H1 (cell line): Measurements from ENCODE around the gene BOK. TPM values are rescaled to one million over a fixed set of nuclear protein-coding genes. Genes with fewer than 3 reads are reported as not detected.

Experiments used
- BACH1 ChIP-seq: IDR thresholded peaks from 2 replicates; pipeline ENCODE4 v1.6.1; 2012; ENCODE audit warnings: low read length, improper control_type of control experiment
- CEBPB ChIP-seq: IDR thresholded peaks from 2 replicates; pipeline ENCODE4 v1.6.1; 2012; ENCODE audit warnings: low read depth, low read length
- CHD7 ChIP-seq: fragments of 300-600 bp; sonication (generic); IDR thresholded peaks from 2 replicates; pipeline ENCODE4 v1.7.1; 2012; ENCODE audit warnings: low read length, moderate library complexity, mild to moderate bottlenecking, inconsistent platforms; ENCODE audit not compliant: insufficient replicate concordance
- RFX5 ChIP-seq: IDR thresholded peaks from 2 replicates; pipeline ENCODE4 v1.6.1; 2011; ENCODE audit warnings: low read depth, low read length, improper control_type of control experiment, borderline replicate concordance
- polyA plus RNA-seq, 7 experiments: library from polyadenylated mRNA; depleted of rRNA in 3 of 7; stranded (reverse) in 5 of 7; unstranded in 2 of 7; fragments of >200 nt in 5 of 7; fragments of 200-250 nt in 2 of 7; gene quantifications; 1 replicate in 5 of 7; 2 replicates in 1 of 7; 4 replicates in 1 of 7; pipeline versions ENCODE4 v1.2.1 to v1.2.3, GENCODE V29; 2011 to 2013; ENCODE audit warnings: missing spikeins in 2 of 7, mixed read lengths in 2 of 7
- total RNA-seq: library from RNA; stranded (reverse); fragmentation: NEBNext Ultra II Directional; extraction: Animal tissue kit (Norgen Biotek cat#: 25700); gene quantifications from 2 replicates; pipeline ENCODE4 v1.2.1, GENCODE V29; 2021
- TF ChIP-seq, protein P1 (sequence below): IDR thresholded peaks from 2 replicates; pipeline ENCODE4 v1.6.1; 2011; ENCODE audit warnings: low read length, improper control_type of control experiment

Gene BOK
- total and polyA plus RNA-seq, 2 of the 8 experiments (the other 6 are each of a cell fraction or from before 2014, with no cell fraction given): 33.7 to 37.6 TPM

- TF ChIP-seq CHD7: no peak
- TF ChIP-seq, protein P1, sequence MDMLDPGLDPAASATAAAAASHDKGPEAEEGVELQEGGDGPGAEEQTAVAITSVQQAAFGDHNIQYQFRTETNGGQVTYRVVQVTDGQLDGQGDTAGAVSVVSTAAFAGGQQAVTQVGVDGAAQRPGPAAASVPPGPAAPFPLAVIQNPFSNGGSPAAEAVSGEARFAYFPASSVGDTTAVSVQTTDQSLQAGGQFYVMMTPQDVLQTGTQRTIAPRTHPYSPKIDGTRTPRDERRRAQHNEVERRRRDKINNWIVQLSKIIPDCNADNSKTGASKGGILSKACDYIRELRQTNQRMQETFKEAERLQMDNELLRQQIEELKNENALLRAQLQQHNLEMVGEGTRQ: no peak
- no peak for TF ChIP-seq CEBPB
- TF ChIP-seq RFX5: no peak
- TF ChIP-seq BACH1: no peak
These were observed 18.2 kb upstream of the BOK start (continued) for GRCh38 chr2:241540401-241540770.
